MG63 (cell line): ENCODE data around the gene ZNF48. TPM values are rescaled to one million over a fixed set of nuclear protein-coding genes. Genes with fewer than 3 reads are reported as not detected.

Experiments used
- DNase-seq: peaks from one replicate; pipeline ENCODE4 v3.0.0-alpha.2; 2020
- H3K27me3 ChIP-seq: fragments of 250-450 bp; sonication (Bioruptor Pico); 2 replicates; pipeline ENCODE4 v1.5.1; 2020; ENCODE audit warnings: mild to moderate bottlenecking, moderate library complexity
- H3K36me3 ChIP-seq: fragments of 250-450 bp; sonication (Bioruptor Pico); 2 replicates; pipeline ENCODE4 v1.5.1; 2020; ENCODE audit warnings: mild to moderate bottlenecking, moderate library complexity
- H3K4me3 ChIP-seq: fragments of 250-450 bp; sonication (Bioruptor Pico); 2 replicates; pipeline ENCODE4 v1.5.1; 2020; ENCODE audit warnings: mild to moderate bottlenecking, moderate library complexity
- H3K9me3 ChIP-seq: fragments of 250-450 bp; sonication (Bioruptor Pico); 2 replicates; pipeline ENCODE4 v1.5.1; 2020; ENCODE audit warnings: mild to moderate bottlenecking, moderate library complexity
- total RNA-seq: library from RNA; depleted of rRNA; stranded (reverse); fragments of >200 nt; shearing (Covaris generic); gene quantifications from 2 replicates; pipeline ENCODE4 v1.2.3, GENCODE V29; 2014; ENCODE audit warnings: low replicate concordance

ZNF48 gene
- total RNA-seq, 1 experiment from 2014 or later = 19.8 TPM

DNA sequence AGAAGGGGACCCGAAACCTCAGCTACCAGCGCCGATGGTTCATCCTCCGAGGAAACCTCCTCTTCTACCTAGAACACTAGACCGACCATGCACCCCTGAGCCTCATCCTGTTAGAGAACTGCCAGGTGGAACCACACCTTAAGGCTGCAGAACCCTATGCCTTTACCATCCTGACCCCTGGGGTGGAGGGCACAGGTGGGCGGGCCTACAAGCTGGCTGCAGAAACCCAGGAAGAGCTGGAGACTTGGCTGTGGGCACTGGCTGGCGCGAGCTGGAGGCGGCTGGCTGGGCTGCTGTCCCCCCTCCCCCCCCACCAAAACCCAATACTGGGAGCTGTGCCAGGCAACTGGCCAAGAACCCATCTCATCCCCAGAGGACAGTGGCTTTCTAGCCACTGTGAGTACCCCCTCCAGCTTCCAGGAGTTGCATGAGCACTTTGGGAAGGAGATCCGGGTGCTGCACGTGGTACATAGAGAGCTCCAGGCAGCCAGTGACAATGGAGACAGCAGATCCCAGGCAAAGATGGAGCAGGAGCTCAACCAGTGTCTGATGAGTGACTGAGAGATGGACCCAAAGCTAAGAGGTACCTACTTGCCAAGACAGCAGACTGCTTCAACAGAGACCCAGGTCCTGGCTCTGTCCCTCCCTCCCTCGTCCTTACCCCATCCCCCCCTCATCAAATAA, 38.7 kb upstream of the ZNF48 start:
- H3K9me3 ChIP-seq = no peaks in the 10 kb centered on the region
- H3K36me3 ChIP-seq = peaks cover 68% of the 10 kb centered on the region
- H3K27me3 ChIP-seq = no peaks in the 10 kb centered on the region
- peak overlapping the region; percentile 96 for H3K4me3 ChIP-seq
- peak; percentile 60 for DNase-seq

DNA sequence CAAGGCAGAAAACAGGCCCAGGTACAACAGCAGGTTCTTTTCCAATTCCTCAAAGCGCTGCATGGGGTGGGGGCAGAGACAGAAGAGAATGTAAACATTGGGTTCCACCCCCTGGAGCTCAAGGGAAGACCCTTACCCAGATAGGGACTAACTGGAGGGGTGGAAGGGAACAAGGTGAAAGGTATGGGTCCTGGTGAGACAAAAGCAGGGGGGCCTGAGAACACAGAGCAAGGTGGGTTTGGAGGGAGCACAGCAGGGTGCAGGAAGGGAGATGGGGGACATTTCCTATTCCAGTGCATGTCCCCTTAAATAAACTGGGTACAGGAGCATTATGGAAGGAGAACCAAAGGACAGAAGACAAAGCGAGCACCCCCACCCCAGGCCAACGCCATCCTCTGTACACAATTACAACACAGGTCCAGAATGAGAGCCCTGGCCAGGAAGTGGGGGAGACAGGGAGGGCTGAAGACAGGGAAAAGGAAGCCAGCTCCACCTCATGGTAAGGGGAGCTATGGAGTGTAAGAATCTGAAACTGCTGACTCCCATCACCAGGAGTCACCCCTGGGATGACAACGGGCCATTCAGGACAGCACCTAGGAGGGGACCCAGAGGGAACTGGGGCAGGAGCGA, 38.0 kb upstream of the ZNF48 start:
- no peak for DNase-seq
- H3K9me3 ChIP-seq = no peaks in the 10 kb centered on the region
- H3K4me3 ChIP-seq = no peak overlapping the region
- peaks cover 68% of the 10 kb centered on the region for H3K36me3 ChIP-seq
- H3K27me3 ChIP-seq = no peaks in the 10 kb centered on the region

DNA sequence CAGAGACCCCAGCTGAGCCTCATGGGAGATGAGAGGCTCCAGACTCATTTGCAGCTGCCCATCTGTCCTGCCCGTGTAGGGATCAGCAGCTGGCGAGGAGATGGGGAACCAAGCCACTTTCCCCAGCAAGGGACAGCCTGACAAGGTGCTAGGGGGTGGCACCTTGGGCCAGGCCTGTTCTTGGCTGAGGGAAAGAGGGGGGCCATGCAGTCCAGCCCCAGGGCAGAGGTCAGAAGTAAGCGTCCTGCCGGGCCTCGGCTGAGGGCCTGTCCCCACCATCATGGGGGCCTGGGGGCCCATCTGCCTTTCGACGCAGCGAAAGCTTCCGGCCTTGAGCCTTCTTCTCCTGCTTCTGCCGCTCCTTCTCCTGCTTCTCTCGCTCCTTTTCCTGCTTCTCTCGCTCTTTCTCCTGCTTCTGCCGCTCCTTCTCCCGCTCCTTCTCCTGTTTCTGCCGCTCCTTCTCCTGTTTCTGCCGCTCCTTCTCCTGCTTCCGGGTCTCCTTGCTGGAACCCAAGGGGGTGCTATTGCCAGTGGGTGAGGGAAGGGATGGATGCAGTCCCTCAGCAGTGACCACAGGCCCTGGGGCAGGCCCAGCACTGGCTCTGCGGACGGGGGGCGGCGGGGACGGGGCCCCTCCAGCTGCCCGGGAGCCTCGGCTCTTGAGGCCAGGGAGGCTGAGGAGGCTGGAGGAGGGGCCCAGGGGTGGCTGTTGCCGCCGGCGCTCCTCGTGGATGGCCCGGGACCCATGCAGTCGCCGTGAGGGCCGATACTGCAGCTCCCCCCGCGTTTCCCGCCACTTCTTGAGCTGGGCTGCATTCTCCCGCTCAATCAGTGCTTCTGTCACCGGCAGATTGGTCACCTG, 37.3 kb upstream of the ZNF48 start:
- H3K4me3 ChIP-seq = no peak overlapping the region
- H3K36me3 ChIP-seq = peaks cover 68% of the 10 kb centered on the region
- H3K27me3 ChIP-seq = no peaks in the 10 kb centered on the region
- DNase-seq = no peak
- H3K9me3 ChIP-seq = no peaks in the 10 kb centered on the region

DNA sequence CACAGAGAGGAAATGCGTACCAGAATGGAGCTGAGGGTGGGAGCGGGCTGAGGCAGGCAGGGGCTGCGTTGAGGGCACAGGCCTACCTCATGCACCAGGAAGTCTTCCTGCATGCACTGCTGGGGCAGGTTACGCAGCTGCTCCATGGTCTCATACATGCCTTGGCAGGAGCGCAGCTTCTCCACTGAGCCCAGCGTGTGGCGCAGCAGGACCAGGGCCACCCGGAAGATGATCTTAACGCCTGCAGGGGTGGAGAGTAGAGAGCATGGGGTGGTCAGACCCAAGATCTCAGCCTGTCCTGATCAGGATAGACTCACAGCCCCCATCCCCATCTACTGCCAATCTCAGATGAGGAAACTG, 36.7 kb upstream of the ZNF48 start:
- no peaks in the 10 kb centered on the region for H3K9me3 ChIP-seq
- no peak overlapping the region for H3K4me3 ChIP-seq
- H3K27me3 ChIP-seq = no peaks in the 10 kb centered on the region
- peaks cover 68% of the 10 kb centered on the region for H3K36me3 ChIP-seq
- no peak for DNase-seq

DNA sequence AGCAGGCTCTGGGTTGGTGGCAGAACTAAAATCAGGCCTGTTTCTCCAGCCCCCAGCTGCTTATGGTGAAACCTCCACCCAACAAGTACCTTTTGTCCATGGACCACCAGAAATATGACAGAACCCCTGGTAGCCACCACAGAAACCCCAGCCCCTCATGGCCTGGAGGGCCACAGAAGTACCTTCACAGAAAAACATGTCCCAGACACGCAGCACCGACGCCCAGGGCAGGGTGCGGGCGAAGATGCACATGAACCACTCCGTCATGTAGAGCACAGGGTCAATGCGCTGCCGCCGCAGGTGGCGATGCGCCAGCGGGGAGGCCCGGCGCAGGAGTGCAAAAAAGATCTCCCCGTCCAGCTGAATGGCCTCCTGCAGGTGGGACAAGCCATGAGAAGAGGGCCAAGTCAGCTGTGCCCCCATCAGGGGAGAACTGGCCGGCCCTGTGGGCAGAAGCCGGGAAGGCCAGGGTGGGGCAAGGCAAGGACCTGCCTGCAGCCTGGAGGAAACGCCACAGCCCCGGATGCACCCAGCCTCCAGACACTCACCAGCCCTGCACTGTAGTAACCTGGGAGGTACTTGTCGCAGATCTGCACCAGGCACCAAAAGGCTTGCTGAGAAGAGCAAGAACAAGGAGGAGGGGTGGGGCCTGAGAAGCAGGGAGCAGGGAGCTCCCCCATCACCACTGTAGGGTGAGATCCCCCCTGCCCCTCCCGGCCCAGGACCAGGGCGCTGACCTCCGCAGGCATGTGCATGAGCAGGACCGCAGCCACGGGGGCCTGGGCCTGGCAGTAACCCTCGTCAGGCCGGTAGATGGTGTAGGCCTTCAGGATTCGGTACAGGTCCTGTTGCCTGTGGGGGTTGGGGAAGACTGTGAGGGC, 36.0 kb upstream of the ZNF48 start:
- H3K36me3 ChIP-seq = peaks cover 70% of the 10 kb centered on the region
- no peak for DNase-seq
- no peaks in the 10 kb centered on the region for H3K9me3 ChIP-seq
- H3K27me3 ChIP-seq = no peaks in the 10 kb centered on the region
- no peak overlapping the region for H3K4me3 ChIP-seq

DNA sequence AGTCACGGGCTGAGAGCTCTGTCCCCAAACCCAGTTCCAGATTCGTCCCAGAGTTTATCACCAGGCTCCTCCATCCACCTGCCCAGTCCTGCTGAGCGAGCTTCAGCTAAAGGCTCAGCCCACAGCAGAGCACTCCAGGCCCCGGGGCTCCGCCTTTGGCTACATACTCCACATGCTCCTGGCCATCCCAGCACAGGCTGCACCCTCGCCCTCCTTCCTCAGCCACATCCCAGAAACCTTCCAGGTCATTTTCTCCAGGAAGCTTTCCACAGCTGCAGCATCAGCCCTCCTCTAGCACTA, 35.4 kb upstream of the ZNF48 start:
- peaks cover 76% of the 10 kb centered on the region for H3K36me3 ChIP-seq
- no peaks in the 10 kb centered on the region for H3K9me3 ChIP-seq
- H3K4me3 ChIP-seq = no peak overlapping the region
- no peak for DNase-seq
- H3K27me3 ChIP-seq = no peaks in the 10 kb centered on the region

DNA sequence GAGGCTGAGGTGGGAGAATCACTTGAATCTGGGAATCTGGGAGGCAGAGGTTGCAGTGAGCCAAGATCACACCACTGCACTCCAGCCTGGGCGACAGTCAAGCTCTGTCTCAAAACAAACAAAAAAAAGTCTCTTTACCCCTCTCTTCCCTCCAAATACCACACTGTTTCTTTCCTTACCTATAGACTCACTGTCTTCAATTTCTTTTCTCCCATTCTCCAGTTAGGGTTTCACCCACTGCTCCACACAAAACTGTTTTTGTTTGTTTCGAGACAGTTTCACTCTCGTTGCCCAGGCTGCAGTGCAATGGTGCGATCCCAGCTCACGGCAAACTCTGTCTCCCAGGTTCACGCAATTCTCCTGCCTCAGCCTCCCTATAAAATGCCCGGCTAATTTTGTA, 34.0 kb upstream of the ZNF48 start:
- Histone ChIP-seq H3K36me3 (peaks cover 88% of the 10 kb centered on the region), H3K27me3 (no peaks in the 10 kb centered on the region), H3K9me3 (no peaks in the 10 kb centered on the region), H3K4me3 (no peak overlapping the region)
- no peak for DNase-seq

DNA sequence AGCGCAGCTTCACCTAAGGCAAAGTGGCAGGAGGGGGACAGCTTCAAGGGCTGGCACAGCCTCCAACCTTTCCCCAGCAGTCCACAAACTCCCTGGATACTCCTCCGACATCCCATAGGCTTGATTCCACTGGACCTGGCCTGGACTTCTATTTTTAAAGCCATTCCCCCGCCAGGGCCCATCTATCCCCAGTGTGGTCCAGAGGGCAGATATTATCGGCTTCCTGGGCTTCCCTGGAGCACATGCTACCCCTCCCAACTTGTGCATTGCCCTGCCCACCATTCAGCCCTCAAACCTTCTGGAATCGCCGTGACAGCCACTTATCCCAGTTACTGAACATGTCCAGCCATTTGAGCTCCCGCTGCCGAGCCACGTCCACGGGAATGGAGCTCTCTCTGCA, 30.0 kb upstream of the ZNF48 start:
- Histone ChIP-seq H3K9me3 (no peaks in the 10 kb centered on the region), H3K27me3 (no peaks in the 10 kb centered on the region), H3K36me3 (peaks cover 76% of the 10 kb centered on the region), H3K4me3 (no peak overlapping the region)
- no peak for DNase-seq

DNA sequence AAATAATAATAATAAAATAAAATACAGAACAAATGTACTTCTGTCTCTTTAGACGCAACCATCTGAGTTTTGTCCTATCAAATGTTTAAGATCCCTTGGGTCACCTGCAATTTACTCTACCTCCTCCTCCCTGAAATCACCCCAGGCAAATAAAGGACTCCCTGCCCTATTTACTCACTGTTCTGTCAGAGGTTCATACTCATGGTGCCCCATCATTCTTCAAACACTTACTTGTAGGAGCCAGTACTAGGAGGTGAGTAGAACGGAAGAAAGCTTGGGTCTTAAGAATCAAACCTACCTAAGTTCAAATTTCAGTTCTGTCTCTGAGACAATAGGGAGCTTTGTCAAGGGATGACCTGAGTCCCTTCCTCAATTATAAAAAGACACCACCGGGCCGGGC, 28.7 kb upstream of the ZNF48 start:
- Histone ChIP-seq H3K36me3 (peaks cover 64% of the 10 kb centered on the region), H3K27me3 (no peaks in the 10 kb centered on the region), H3K4me3 (no peak overlapping the region), H3K9me3 (no peaks in the 10 kb centered on the region)
- no peak for DNase-seq

DNA sequence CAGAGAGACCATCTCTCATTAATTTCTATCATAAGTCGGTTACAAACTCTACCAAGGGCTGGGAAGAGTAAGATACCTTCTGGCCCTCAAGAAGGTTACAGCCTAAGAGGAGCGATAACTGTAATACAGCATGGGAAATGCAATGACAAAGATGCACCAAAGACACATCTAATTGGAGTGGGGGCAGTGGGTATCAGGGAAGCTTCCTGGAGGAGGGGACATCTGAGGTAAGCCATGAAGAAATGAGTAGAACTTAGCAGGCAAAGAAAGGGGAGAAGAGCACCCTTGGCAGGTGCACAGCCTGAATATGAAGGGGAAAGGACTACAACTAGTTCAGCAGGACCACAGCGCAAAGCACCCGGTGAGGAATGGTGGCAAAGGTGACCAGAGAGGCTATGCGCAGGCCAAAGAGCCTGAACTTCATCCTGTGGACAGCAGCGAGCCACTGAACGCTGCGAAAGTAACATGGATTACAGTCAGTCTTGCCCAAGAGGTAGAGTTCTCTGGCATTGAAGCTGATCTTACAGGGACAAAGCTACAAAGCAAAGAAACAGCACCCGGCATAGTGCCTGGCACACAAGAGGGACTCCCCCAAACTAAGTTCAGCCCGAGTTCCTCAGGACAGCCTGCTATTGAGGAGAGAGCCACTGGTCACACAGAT, 27.7 kb upstream of the ZNF48 start:
- DNase-seq = no peak
- peak overlapping the region; percentile 80 for H3K4me3 ChIP-seq
- H3K36me3 ChIP-seq = peaks cover 57% of the 10 kb centered on the region
- H3K9me3 ChIP-seq = no peaks in the 10 kb centered on the region
- H3K27me3 ChIP-seq = no peaks in the 10 kb centered on the region

DNA sequence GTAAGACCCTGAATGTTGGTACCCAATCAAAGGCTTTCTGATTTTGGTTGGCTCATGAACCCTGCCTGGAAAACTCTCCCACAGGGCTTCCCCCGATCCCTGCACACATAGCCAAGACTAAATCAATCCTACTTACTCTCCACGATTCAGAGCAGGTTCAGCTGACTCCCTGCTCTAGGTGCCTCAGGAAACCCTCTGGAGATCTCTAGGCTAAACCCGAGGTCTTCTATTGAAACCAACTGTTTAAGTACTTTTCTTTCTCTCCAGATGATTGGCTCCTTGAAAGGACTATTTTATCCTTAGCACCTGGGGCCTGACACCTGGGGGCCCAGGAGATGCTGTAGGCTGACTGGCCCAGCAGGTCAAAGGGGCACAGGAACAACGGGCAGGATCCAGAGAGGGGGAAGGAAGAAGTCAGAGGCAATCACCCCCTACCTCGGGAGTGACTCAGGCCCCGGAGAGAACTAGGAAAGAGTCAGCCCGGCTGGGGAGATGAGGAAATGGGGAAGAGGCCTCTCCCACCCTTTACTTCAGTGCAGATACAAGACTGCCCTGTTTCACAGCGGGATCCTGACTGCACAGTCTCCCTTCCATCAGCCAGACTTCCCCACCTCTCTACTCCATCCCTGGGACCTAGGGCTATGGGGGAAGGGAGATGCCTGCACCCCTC, 27.0 kb upstream of the ZNF48 start:
- H3K27me3 ChIP-seq = no peaks in the 10 kb centered on the region
- peaks cover 50% of the 10 kb centered on the region for H3K36me3 ChIP-seq
- peak; percentile 69 for DNase-seq
- H3K9me3 ChIP-seq = no peaks in the 10 kb centered on the region
- peak overlapping the region; percentile 80 for H3K4me3 ChIP-seq

DNA sequence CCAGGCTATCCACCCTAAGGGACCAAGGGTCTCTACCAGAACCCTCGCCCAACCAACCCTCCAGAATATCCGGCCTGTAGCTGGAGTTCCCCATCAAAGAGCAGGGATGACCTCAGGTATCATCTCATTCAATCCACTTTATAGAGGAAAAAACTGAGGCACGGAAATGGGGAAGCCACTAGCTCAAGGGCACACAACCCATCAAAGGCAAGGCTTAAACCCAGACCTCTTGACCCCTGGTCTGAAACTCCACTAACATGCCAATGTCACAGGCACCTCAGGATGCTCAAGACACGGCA, 26.5 kb upstream of the ZNF48 start:
- DNase-seq = no peak
- Histone ChIP-seq H3K36me3 (peaks cover 45% of the 10 kb centered on the region), H3K4me3 (peak overlapping the region; percentile 80), H3K9me3 (no peaks in the 10 kb centered on the region), H3K27me3 (no peaks in the 10 kb centered on the region)

DNA sequence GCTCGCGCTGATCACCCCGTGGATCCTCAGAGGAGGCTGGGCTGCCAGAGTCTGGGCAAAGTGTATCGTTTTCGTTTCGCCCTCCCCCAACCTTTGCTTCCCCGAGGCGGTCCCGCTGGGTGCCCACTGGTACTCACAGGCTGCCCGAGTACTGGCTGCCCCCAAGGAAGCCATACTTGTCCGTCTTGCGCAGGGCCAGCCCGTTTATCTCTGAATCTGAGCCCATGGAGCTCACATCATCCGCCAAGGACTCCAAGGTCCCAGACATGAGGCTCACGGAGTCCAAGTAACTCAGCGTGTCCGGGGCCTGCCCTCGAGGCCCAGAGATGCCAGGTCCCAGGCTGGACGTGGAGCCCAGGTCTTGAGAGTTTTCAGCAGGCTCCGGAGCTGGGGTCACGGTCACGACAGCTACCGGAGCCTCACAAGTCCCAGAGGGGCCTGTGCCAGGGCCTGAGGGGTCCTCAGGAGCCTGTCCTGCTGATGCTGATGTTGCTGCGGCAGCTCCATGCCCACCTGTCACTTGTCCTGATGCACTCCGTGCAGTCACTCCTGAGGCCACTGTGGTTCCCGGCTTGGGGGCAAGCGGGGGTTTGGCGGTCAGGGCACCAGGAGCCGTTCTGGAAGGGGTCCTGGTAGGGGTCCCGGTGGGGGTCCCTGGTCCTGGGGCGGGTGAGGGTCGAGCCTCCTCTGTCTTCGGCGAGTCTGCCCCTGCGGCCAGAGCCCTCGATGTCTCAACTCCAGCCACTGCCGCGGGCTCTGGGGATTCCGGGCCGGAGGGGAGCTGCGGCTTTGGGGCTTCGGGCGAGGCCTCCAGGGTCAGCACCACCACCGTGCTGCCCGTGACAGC, 25.9 kb upstream of the ZNF48 start:
- H3K27me3 ChIP-seq = no peaks in the 10 kb centered on the region
- H3K4me3 ChIP-seq = peak overlapping the region; percentile 80
- H3K9me3 ChIP-seq = no peaks in the 10 kb centered on the region
- no peak for DNase-seq
- H3K36me3 ChIP-seq = peaks cover 40% of the 10 kb centered on the region

DNA sequence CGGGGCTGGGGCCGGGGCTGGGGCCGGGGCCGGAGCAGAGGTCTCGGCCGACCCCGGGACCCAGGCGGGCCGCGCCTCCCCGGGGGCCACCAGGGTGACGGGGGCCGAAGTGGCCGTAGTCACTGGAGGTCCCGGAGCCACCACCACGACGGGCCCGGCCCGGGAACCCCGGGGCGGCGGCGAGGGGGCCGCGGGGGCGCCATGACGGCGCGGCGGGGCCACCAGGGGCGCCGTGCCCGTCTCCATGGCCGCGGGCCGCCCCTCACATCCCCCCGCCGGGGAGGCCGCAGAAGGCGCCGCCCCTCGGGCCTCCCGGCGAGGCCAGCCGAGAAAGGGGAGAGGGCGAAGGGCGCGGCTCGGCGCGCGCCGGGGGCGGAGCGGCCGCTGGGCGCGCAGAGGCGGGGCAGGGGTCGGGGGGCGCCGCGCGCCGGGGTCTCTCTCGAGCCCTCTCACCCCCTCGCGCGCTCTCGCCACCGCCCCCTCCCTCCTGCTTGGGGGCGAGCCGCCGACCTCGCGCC, 25.2 kb upstream of the ZNF48 start:
- H3K9me3 ChIP-seq = no peaks in the 10 kb centered on the region
- no peak for DNase-seq
- H3K4me3 ChIP-seq = peak overlapping the region; percentile 80
- H3K27me3 ChIP-seq = no peaks in the 10 kb centered on the region
- peaks cover 33% of the 10 kb centered on the region for H3K36me3 ChIP-seq
